HL-60 (cell line): ENCODE results near the gene SMAD2.

Source experiments
- DNase-seq, 2 experiments: peaks; one replicate each; pipeline ENCODE4 v3.0.0-alpha.2; 2010 to 2020; ENCODE audit warnings: low read depth in 1 of 2, low spot score in 1 of 2
- H3K27ac ChIP-seq: fragments of 250-450 bp; sonication (Bioruptor Pico); replicated peaks from 2 replicates; pipeline ENCODE4 v1.5.1; 2020; ENCODE audit warnings: mild to moderate bottlenecking, moderate library complexity
- H3K27me3 ChIP-seq: fragments of 250-450 bp; sonication (Bioruptor Pico); 2 replicates; pipeline ENCODE4 v1.5.1; 2021; ENCODE audit warnings: mild to moderate bottlenecking, moderate library complexity; ENCODE audit not compliant: insufficient read depth, poor library complexity, severe bottlenecking
- H3K4me3 ChIP-seq: replicated peaks from 2 replicates; pipeline ENCODE4 v1.5.1; 2011; ENCODE audit warnings: mild to moderate bottlenecking, control low read depth, low read length; ENCODE audit not compliant: insufficient read depth
- GABPA ChIP-seq: IDR thresholded peaks from 2 replicates; pipeline ENCODE4 v1.6.1; 2012; ENCODE audit warnings: low read depth
- POLR2AphosphoS5 ChIP-seq: IDR thresholded peaks from 2 replicates; pipeline ENCODE4 v1.6.1; 2012; ENCODE audit warnings: low read depth
- REST ChIP-seq: IDR thresholded peaks from 2 replicates; pipeline ENCODE4 v1.6.1; 2012; ENCODE audit warnings: low read depth; ENCODE audit not compliant: insufficient replicate concordance
- SPI1 ChIP-seq: IDR thresholded peaks from 2 replicates; pipeline ENCODE4 v1.6.1; 2012; ENCODE audit warnings: low read depth, mild to moderate bottlenecking, borderline replicate concordance
- long read RNA-seq: library from polyadenylated mRNA; unstranded; transcript quantifications from one replicate; pipeline ENCODE4 v2.0.0, GENCODE V29; 2020
- TF ChIP-seq, protein P1 (sequence below): IDR thresholded peaks from one replicate; pipeline ENCODE4 v1.5.1; 2011; ENCODE audit warnings: low read length, control low read depth, inconsistent platforms; ENCODE audit not compliant: insufficient read depth

SMAD2 gene
- long read RNA-seq, full-length matches to known transcripts, result 149 of 358 reads
- long read RNA-seq, partial matches to known transcripts, result 103 of 358 reads
- long read RNA-seq, other reads (novel, unspliced or antisense), result 106 of 358 reads

DNA sequence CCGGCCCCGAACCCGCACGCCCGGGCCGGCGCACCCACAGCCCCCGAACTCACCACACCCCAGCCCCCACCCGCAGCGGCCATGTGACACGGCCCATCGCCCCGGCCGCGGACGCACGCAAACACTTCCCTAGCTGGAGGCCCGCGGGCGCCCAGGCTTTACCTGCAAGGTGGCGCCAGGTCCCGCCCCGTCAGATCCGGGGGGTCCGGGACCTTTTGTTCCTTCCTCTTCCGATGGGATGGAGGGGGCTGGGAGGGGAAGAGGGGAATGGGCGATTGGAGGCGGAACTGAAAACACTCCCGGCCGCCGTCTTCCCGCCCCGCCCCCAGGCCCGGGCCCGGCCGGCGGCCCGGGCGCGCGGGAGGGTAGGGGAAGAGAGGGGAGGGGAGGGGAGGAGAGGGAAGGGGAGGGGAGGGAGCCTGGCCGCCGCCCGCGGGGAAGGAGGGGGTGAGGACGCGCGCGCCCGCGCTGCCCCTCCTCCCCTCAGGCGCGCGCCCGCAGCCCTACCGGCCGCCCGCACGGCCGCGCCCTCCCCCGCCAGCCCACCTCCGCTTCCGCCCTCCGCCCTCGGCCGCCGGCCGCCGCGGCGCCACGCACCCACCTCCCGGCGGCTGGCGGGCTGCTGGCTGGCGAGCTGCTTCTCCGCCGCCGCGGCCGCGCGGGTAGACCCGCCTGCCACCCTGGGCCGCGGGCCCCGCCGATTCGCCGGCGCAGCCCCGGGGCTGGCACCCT lies at the start of gene SMAD2:
Gene SMAD2 (minus strand): TSS at position 461 of the 732 bp plus-strand sequence. CDS start 33,903 bp downstream, outside the sequence.
- no peaks in the 10 kb centered on the region for H3K27me3 ChIP-seq
- H3K4me3 ChIP-seq, result peak within 1 kb of the TSS; percentile 94
- peak; percentile 85 to 89 for DNase-seq
- TF ChIP-seq SPI1, result peak; percentile 54; the same call in 1 of the 2 replicates
- peak; percentile 50 for TF ChIP-seq REST
- TF ChIP-seq, protein P1, sequence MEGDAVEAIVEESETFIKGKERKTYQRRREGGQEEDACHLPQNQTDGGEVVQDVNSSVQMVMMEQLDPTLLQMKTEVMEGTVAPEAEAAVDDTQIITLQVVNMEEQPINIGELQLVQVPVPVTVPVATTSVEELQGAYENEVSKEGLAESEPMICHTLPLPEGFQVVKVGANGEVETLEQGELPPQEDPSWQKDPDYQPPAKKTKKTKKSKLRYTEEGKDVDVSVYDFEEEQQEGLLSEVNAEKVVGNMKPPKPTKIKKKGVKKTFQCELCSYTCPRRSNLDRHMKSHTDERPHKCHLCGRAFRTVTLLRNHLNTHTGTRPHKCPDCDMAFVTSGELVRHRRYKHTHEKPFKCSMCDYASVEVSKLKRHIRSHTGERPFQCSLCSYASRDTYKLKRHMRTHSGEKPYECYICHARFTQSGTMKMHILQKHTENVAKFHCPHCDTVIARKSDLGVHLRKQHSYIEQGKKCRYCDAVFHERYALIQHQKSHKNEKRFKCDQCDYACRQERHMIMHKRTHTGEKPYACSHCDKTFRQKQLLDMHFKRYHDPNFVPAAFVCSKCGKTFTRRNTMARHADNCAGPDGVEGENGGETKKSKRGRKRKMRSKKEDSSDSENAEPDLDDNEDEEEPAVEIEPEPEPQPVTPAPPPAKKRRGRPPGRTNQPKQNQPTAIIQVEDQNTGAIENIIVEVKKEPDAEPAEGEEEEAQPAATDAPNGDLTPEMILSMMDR, result no peak
- TF ChIP-seq GABPA, result no peak
- 0 out of 2 replicates have a peak, but pooled peaks have one; percentile 25 for TF ChIP-seq POLR2AphosphoS5
- H3K27ac ChIP-seq, result peak within 1 kb of the TSS; percentile 98

- Histone ChIP-seq H3K4me3 (no peak overlapping the region), H3K27me3 (no peaks in the 10 kb centered on the region), H3K27ac (no peak overlapping the region)
- TF ChIP-seq POLR2AphosphoS5 (peak; percentile 58), REST (no peak)
- DNase-seq, result peak in 1 of 2 experiments; percentile 60
These were observed 49.2 kb upstream of the SMAD2 start for GRCh38 chr18:47979611-47980200.

DNA sequence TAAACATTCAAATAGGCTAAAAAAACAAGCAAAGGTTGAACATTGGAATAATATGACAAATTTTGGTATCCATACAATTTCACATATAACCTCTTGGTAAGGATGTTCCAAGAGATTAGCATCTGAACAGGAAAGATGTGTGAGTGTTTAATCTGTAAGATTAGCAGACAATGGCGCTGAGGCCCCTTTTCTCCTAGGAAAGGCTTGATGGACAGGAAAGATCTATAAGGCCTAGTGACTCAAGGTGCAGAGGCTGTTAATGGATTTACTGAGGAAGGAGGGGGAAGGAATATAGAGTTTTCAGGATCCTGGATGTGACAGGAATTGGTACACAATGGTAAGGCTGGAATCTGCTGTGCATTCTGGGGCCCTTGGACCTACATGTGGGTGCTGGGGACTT lies 48.1 kb upstream of the SMAD2 start:
- TF ChIP-seq, protein P1, result no peak
- TF ChIP-seq SPI1, result no peak
- no peak for TF ChIP-seq GABPA
- no peak for TF ChIP-seq POLR2AphosphoS5
- no peak for TF ChIP-seq REST
- no peak overlapping the region for H3K4me3 ChIP-seq
- DNase-seq, result no peak
- H3K27ac ChIP-seq, result no peak overlapping the region
- H3K27me3 ChIP-seq, result no peaks in the 10 kb centered on the region
